WI38 (cell line): Measurements from ENCODE around the gene ATP6V1G2.

ENCODE experiments used
- H3K4me3 ChIP-seq: 2 replicates; pipeline ENCODE4 v1.5.1; 2011; ENCODE audit warnings: low read depth, mild to moderate bottlenecking, control low read depth, low read length
- TF ChIP-seq, protein P1 (sequence below): IDR thresholded peaks from 2 replicates; pipeline ENCODE4 v1.5.1; 2012; ENCODE audit warnings: low read depth, mild to moderate bottlenecking, control low read depth, low read length

ATP6V1G2 gene

GRCh38 chr6:31559958-31560696, 13.7 kb upstream of the ATP6V1G2 start:
- no peak overlapping the region for H3K4me3 ChIP-seq
- TF ChIP-seq, protein P1, sequence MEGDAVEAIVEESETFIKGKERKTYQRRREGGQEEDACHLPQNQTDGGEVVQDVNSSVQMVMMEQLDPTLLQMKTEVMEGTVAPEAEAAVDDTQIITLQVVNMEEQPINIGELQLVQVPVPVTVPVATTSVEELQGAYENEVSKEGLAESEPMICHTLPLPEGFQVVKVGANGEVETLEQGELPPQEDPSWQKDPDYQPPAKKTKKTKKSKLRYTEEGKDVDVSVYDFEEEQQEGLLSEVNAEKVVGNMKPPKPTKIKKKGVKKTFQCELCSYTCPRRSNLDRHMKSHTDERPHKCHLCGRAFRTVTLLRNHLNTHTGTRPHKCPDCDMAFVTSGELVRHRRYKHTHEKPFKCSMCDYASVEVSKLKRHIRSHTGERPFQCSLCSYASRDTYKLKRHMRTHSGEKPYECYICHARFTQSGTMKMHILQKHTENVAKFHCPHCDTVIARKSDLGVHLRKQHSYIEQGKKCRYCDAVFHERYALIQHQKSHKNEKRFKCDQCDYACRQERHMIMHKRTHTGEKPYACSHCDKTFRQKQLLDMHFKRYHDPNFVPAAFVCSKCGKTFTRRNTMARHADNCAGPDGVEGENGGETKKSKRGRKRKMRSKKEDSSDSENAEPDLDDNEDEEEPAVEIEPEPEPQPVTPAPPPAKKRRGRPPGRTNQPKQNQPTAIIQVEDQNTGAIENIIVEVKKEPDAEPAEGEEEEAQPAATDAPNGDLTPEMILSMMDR, result no peak

GRCh38 chr6:31559606-31559957, 13.2 kb upstream of the ATP6V1G2 start:
- no peak overlapping the region for H3K4me3 ChIP-seq
- TF ChIP-seq, protein P1, result no peak

DNA sequence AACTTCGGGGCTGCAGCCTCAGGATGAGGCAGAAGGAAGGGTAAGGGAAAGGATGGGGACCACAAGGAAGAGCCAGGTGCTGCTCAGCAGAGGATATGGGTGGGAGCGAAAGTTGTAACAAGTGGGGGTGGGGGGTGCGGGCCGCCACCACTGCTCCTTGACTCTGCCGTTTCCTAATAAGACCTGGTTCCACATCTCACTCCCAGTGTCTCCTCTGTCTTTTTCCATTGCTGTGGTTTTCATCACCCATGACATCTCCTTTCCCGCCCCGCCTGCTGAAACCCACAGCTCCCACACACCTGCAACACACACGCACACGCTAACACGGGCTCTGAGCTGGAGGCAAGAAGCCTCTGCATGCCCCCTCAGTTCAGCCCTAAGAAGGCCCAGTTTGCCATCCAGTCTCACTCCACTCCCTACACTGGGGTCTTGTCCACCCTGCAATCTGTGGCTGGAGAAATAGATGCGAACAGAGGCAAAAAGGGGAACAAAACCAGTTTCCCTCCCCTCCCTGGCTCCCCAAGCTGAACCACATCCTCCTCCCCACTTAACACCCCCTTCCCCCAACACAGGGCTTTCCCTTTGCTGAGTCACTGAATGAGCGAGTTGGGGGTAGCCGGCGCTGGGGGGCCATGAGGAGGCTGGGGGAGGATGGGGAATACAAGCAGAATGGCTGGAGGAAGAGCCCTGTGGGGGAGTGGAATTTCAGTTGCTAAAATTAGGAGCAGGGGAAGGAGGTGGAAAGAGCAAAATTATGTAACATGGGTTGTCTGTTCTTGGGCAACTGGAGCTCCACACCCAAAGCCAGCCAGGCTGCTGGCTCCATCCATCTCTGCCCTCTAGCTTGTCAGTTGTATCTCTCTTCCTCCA, 12.5 kb upstream of the ATP6V1G2 start:
- TF ChIP-seq, protein P1, result no peak
- no peak overlapping the region for H3K4me3 ChIP-seq

DNA sequence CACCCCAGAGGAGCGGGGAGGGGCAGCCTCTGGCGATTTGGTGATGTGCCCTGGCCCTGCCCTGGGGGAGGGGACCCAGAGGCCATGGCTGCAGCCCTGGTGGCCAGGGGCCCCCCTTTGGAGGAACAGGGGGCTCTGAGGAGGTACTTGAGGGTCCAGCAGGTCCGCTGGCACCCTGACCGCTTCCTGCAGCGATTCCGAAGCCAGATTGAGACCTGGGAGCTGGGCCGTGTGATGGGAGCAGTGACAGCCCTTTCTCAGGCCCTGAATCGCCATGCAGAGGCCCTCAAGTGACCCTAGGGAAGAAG, 11.9 kb upstream of the ATP6V1G2 start:
- no peak overlapping the region for H3K4me3 ChIP-seq
- TF ChIP-seq, protein P1, result no peak

- H3K4me3 ChIP-seq, result no peak overlapping the region
- TF ChIP-seq, protein P1, result no peak
Observed at GRCh38 chr6:31557443-31558317, 11.3 kb upstream of the ATP6V1G2 start.

DNA sequence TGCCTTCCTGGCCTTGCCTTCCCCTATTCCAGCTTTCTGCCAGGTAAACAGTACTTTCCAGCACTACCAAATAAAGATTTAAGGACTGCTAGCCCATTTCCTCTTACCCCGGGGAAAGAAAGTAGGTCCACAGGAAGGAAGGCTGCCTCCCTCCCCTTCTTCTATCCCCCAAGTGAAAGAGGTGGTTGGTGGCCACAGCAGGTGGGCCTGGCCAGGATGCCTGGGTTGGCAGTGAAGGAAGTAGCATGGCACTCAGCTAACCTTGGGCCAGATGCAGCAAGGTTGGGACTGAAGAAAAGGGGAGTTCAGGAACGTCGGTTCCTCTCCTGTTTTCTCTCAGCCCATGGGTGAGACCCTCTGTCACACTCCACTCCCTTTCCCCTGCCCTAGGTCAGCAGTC, 9.9 kb upstream of the ATP6V1G2 start:
- TF ChIP-seq, protein P1, result no peak
- H3K4me3 ChIP-seq, result no peak overlapping the region
